Loucy (cell line): ENCODE results near the gene C16orf74.

Source experiments
- CTCF ChIP-seq: fragments of 200-600 bp; sonication (generic); conservative IDR thresholded peaks from 2 replicates; pipeline ENCODE4 v1.5.1; 2014; ENCODE audit warnings: mild to moderate bottlenecking, antibody characterized with exemption, low read length
- EZH2phosphoT487 ChIP-seq: fragments of 200-600 bp; IDR thresholded peaks from 2 replicates; pipeline ENCODE4 v1.6.1; 2018; ENCODE audit warnings: antibody characterized with exemption, mild to moderate bottlenecking, moderate library complexity, borderline replicate concordance

- TF ChIP-seq CTCF (no peak), EZH2phosphoT487 (no peak)
These were observed 45.7 kb downstream of the C16orf74 start for GRCh38 chr16:85704900-85705846.
